ENCODE data around the gene CHRNA10. TPM values are rescaled to one million over a fixed set of nuclear protein-coding genes. Genes with fewer than 3 reads are reported as not detected.

The CHRNA10 gene
- total RNA-seq, 3 donors from 2014 or later: 1.1 to 1.5 (median 1.4) TPM

DNA sequence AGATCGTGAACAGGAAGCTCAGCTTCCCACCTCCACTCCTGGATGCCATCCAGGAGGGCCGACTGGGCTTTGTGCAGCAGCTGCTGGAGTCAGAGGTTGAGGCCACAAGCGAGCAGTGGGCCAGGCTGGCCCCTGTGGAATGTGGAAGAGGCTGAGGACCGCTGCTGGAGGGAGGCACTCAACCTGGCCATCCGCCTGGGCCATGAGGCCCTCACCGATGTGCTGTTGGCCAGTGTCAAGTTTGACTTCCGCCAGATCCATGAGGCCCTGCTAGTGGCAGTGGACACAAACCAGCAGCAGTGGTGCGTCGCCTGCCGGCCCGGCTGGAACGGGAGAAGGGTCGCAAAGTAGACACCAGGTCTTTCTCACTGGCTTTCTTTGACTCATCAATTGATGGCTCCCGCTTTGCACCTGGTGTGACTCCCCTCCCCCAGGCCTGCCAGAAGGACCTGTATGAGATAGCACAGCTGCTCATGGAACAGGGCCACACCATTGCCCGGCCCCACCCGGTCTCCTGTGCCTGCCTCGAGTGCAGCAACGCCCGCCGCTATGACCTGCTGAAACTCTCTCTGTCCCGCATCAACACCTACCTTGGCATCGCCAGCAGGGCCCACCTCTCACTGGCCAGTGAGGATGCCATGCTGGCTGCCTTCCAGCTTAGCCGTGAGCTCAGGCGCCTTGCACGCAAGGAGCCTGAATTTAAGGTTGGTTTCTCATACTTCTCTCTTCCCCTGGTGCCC is 54.3 kb downstream of the CHRNA10 start:
- intact Hi-C loops (cut with DNase I, micrococcal nuclease): no loop called here
- no peaks in the 10 kb centered on the region for H3K4me1 ChIP-seq (ENCODE audit: low read depth)
- no peak overlapping the region for H3K4me3 ChIP-seq
- H3K9me3 ChIP-seq: no peaks in the 10 kb centered on the region
- ATAC-seq: no peak
- TF ChIP-seq, protein P1, sequence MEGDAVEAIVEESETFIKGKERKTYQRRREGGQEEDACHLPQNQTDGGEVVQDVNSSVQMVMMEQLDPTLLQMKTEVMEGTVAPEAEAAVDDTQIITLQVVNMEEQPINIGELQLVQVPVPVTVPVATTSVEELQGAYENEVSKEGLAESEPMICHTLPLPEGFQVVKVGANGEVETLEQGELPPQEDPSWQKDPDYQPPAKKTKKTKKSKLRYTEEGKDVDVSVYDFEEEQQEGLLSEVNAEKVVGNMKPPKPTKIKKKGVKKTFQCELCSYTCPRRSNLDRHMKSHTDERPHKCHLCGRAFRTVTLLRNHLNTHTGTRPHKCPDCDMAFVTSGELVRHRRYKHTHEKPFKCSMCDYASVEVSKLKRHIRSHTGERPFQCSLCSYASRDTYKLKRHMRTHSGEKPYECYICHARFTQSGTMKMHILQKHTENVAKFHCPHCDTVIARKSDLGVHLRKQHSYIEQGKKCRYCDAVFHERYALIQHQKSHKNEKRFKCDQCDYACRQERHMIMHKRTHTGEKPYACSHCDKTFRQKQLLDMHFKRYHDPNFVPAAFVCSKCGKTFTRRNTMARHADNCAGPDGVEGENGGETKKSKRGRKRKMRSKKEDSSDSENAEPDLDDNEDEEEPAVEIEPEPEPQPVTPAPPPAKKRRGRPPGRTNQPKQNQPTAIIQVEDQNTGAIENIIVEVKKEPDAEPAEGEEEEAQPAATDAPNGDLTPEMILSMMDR (IDR thresholded peaks at IDR 0.05): no peak
- no peaks in the 10 kb centered on the region for H3K36me3 ChIP-seq (ENCODE audit: low read depth)
- no peak for DNase-seq

DNA sequence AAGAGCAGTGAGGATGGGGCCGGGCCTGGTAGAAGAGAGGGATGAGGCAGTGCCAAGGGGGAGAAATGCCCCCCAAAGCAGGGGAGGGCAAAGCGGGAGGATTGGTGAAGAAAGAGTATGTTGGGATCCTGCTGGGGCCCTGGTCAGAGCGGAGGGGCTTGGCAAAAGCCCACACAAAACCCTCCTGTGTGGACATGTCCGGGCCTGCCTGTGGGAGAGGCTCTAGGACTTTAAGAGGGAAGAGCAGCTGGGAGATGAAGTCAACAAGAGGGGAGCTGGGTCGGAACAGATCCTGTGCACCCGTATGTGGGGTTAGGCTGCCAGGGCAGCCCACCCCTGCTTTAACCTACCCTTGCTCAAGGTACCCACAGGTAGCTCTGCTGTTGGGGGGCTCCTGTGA is 55.2 kb downstream of the CHRNA10 start:
- intact Hi-C loops (cut with DNase I, micrococcal nuclease): no loop called here
- Histone ChIP-seq H3K4me3 (no peak overlapping the region), H3K36me3 (ENCODE audit: low read depth) (no peaks in the 10 kb centered on the region), H3K9me3 (no peaks in the 10 kb centered on the region), H3K4me1 (ENCODE audit: low read depth) (no peaks in the 10 kb centered on the region)
- ATAC-seq (no peak), DNase-seq (no peak)
- TF ChIP-seq, protein P1 (IDR thresholded peaks at IDR 0.05): no peak

Other genes with a start within 250 kb of the CHRNA10 start
- gene ART5, start 29.4 kb downstream of the CHRNA10 start, total RNA-seq: not detected
- gene ART1, start 26.3 kb downstream of the CHRNA10 start, total RNA-seq: 1 to 10 TPM in 1 of 3 donors, not detected in 2; 1.8 TPM
- gene NUP98, start 126.2 kb upstream of the CHRNA10 start, total RNA-seq: 10 to 100 TPM; 53.7 to 69.7 (median 60.6) TPM
- 10 to 100 TPM; 15.7 to 32.8 (median 25.9) TPM for gene PGAP2, start 137.2 kb upstream of the CHRNA10 start, total RNA-seq
- 10 to 100 TPM; 62.7 to 77.2 (median 74.1) TPM for gene RHOG, start 169.6 kb upstream of the CHRNA10 start, total RNA-seq
- gene STIM1, start 184.3 kb upstream of the CHRNA10 start, total RNA-seq: 10 to 100 TPM; 56.1 to 74.8 (median 72.5) TPM

Data from mucosa of descending colon (tissue), 3 donors.